H1 (cell line): Measurements from ENCODE around the gene PIGBOS1.

Source experiments
- ASH2L ChIP-seq: fragments of 200-600, 300-600 bp; sonication (generic); IDR thresholded peaks from one replicate; pipeline ENCODE4 v1.7.1; 2017; ENCODE audit warnings: low read length
- ATF3 ChIP-seq: IDR thresholded peaks from 2 replicates; pipeline ENCODE4 v1.6.1; 2011; ENCODE audit warnings: low read depth, mild to moderate bottlenecking, low read length; ENCODE audit not compliant: insufficient read depth
- CEBPB ChIP-seq: IDR thresholded peaks from 2 replicates; pipeline ENCODE4 v1.6.1; 2012; ENCODE audit warnings: low read depth, low read length
- EGR1 ChIP-seq: IDR thresholded peaks from 2 replicates; pipeline ENCODE4 v1.6.1; 2011; ENCODE audit warnings: low read depth, low read length, borderline replicate concordance
- EZH2 ChIP-seq: fragments of 200-600 bp; sonication (generic); IDR thresholded peaks from 2 replicates; pipeline ENCODE4 v1.7.1; 2012; ENCODE audit warnings: low read depth, mild to moderate bottlenecking, moderate library complexity, low read length, inconsistent platforms; ENCODE audit not compliant: severe bottlenecking
- FOSL1 ChIP-seq: IDR thresholded peaks from 2 replicates; pipeline ENCODE4 v1.6.1; 2011; ENCODE audit warnings: mild to moderate bottlenecking, low read depth, low read length, moderate library complexity; ENCODE audit not compliant: insufficient read depth
- GTF2F1 ChIP-seq: IDR thresholded peaks from 2 replicates; pipeline ENCODE4 v1.6.1; 2012; ENCODE audit warnings: low read depth, low read length, improper control_type of control experiment, borderline replicate concordance
- POLR2A ChIP-seq, 2 experiments: IDR thresholded peaks; 1 replicate in 1 of 2; 2 replicates in 1 of 2; pipeline ENCODE4 v1.6.1; 2011; ENCODE audit warnings: low read depth in 2 of 2, low read length in 2 of 2, mild to moderate bottlenecking in 2 of 2; ENCODE audit errors: control extremely low read depth in 1 of 2
- POU5F1 ChIP-seq: IDR thresholded peaks from 2 replicates; pipeline ENCODE4 v1.6.1; 2011; ENCODE audit warnings: low read depth, mild to moderate bottlenecking, low read length, moderate library complexity
- SP4 ChIP-seq: IDR thresholded peaks from 2 replicates; pipeline ENCODE4 v1.6.1; 2012; ENCODE audit warnings: low read length, inconsistent platforms
- TEAD4 ChIP-seq: IDR thresholded peaks from 2 replicates; pipeline ENCODE4 v1.6.1; 2012; ENCODE audit warnings: low read depth, low read length, inconsistent platforms, mixed read lengths
- TF ChIP-seq, protein P1 (sequence below): IDR thresholded peaks from 2 replicates; pipeline ENCODE4 v1.6.1; 2011; ENCODE audit warnings: low read length, improper control_type of control experiment
- TF ChIP-seq, protein P2 (sequence below), 3 experiments: IDR thresholded peaks; 1 replicate in 2 of 3; 2 replicates in 1 of 3; pipeline versions ENCODE4 v1.5.1 to v1.6.1; 2011; ENCODE audit warnings: low read length in 3 of 3, mild to moderate bottlenecking in 3 of 3, inconsistent platforms in 2 of 3, low read depth in 1 of 3, moderate library complexity in 1 of 3; ENCODE audit not compliant: insufficient read depth in 1 of 3; ENCODE audit errors: control extremely low read depth in 1 of 3

DNA sequence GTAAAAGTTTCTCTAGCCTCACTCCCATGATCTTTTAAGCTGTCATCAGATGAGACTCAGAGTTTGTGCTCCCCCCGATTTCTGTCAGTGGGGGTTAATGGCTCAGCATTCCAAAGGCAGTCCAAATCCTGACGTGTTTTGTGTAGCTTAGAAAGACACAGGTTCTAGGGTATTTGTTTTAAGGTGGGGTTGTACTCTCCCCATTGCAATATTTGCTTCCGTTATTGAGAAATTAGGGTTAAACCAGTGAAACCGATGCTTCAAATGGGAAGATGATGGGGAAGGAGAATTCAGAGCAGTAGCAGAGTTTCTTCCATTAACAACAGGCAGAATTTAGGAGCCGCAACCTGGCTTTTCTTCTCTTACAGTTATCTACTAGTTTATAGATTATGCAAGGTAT is 3.5 kb upstream of the PIGBOS1 start:
- TF ChIP-seq CEBPB (no peak), POLR2A (IDR thresholded peaks at IDR 0.05; ENCODE audit: control extremely low read depth in 1 of 2, low read depth in 2 of 2, low read length in 2 of 2) (no peak), EZH2 (no peak), FOSL1 (no peak), ASH2L (no peak), ATF3 (no peak), TEAD4 (no peak), SP4 (no peak), GTF2F1 (no peak), EGR1 (no peak), POU5F1 (no peak)
- TF ChIP-seq, protein P1, sequence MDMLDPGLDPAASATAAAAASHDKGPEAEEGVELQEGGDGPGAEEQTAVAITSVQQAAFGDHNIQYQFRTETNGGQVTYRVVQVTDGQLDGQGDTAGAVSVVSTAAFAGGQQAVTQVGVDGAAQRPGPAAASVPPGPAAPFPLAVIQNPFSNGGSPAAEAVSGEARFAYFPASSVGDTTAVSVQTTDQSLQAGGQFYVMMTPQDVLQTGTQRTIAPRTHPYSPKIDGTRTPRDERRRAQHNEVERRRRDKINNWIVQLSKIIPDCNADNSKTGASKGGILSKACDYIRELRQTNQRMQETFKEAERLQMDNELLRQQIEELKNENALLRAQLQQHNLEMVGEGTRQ: no peak
- TF ChIP-seq, protein P2, sequence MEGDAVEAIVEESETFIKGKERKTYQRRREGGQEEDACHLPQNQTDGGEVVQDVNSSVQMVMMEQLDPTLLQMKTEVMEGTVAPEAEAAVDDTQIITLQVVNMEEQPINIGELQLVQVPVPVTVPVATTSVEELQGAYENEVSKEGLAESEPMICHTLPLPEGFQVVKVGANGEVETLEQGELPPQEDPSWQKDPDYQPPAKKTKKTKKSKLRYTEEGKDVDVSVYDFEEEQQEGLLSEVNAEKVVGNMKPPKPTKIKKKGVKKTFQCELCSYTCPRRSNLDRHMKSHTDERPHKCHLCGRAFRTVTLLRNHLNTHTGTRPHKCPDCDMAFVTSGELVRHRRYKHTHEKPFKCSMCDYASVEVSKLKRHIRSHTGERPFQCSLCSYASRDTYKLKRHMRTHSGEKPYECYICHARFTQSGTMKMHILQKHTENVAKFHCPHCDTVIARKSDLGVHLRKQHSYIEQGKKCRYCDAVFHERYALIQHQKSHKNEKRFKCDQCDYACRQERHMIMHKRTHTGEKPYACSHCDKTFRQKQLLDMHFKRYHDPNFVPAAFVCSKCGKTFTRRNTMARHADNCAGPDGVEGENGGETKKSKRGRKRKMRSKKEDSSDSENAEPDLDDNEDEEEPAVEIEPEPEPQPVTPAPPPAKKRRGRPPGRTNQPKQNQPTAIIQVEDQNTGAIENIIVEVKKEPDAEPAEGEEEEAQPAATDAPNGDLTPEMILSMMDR (IDR thresholded peaks at IDR 0.05; ENCODE audit: control extremely low read depth in 1 of 3, insufficient read depth in 1 of 3, low read depth in 1 of 3, low read length in 3 of 3): no peak
